Neural cell (in vitro differentiated cells): ENCODE results near the gene CYP46A1. TPM values are rescaled to one million over a fixed set of nuclear protein-coding genes. Genes with fewer than 3 reads are reported as not detected.

ENCODE experiments used
- H2AFZ ChIP-seq: fragments of 200-600, 300-800 bp; sonication (generic), shearing (Covaris generic); 2 replicates; pipeline ENCODE4 v1.6.0; 2014; ENCODE audit warnings: low read depth, mild to moderate bottlenecking, antibody characterized with exemption, low read length, moderate library complexity
- H3F3A ChIP-seq: fragments of 200-600 bp; shearing (Covaris generic); 2 replicates; pipeline ENCODE4 v1.6.1; 2016; ENCODE audit warnings: mild to moderate bottlenecking, moderate library complexity, mixed read lengths, antibody characterized with exemption, low read length; ENCODE audit not compliant: insufficient read depth, poor library complexity, severe bottlenecking
- H3K27ac ChIP-seq: fragments of 200-600, 300-800 bp; sonication (generic), shearing (Covaris generic); 2 replicates; pipeline ENCODE4 v1.5.1; 2014; ENCODE audit warnings: mild to moderate bottlenecking, low read length, moderate library complexity
- H3K27me3 ChIP-seq: fragments of 300-800, 200-600 bp; sonication (generic), shearing (Covaris generic); 2 replicates; pipeline ENCODE4 v1.6.0; 2014; ENCODE audit warnings: mild to moderate bottlenecking, low read depth, low read length, moderate library complexity; ENCODE audit not compliant: insufficient read depth
- H3K36me3 ChIP-seq: fragments of 300-800, 200-600 bp; sonication (generic), shearing (Covaris generic); 2 replicates; pipeline ENCODE4 v1.5.1; 2014; ENCODE audit warnings: mild to moderate bottlenecking, antibody characterized with exemption, low read length, moderate library complexity; ENCODE audit not compliant: insufficient read depth
- H3K4me2 ChIP-seq: fragments of 300-800, 200-600 bp; sonication (generic), shearing (Covaris generic); 2 replicates; pipeline ENCODE4 v1.6.0; 2014; ENCODE audit warnings: mild to moderate bottlenecking, low read length
- H3K4me3 ChIP-seq: fragments of 300-800, 200-600 bp; sonication (generic), shearing (Covaris generic); 2 replicates; pipeline ENCODE4 v1.5.1; 2014; ENCODE audit warnings: mild to moderate bottlenecking, low read length, moderate library complexity
- H3K79me2 ChIP-seq: fragments of 200-600 bp; shearing (Covaris generic); replicated peaks from 2 replicates; pipeline ENCODE4 v1.6.0; 2014; ENCODE audit warnings: mild to moderate bottlenecking, low read length, moderate library complexity; ENCODE audit not compliant: insufficient read depth
- H3K9ac ChIP-seq: fragments of 300-800, 200-600 bp; sonication (generic), shearing (Covaris generic); 2 replicates; pipeline ENCODE4 v1.6.1; 2016; ENCODE audit warnings: mild to moderate bottlenecking, low read length, mixed read lengths
- H3K9me2 ChIP-seq: fragments of 200-600 bp; shearing (Covaris generic); 2 replicates; pipeline ENCODE4 v1.6.1; 2016; ENCODE audit warnings: mild to moderate bottlenecking, low read length, mixed read lengths; ENCODE audit not compliant: insufficient read depth
- H3K9me3 ChIP-seq: fragments of 200-600, 300-800 bp; sonication (generic), shearing (Covaris generic); 2 replicates; pipeline ENCODE4 v1.6.1; 2016; ENCODE audit warnings: mild to moderate bottlenecking, mixed run types, low read length, moderate library complexity, mixed read lengths
- H4K20me1 ChIP-seq: fragments of 200-600 bp; shearing (Covaris generic); 2 replicates; pipeline ENCODE4 v1.6.1; 2016; ENCODE audit warnings: mild to moderate bottlenecking, mixed run types; ENCODE audit not compliant: insufficient read depth
- CTCF ChIP-seq: fragments of 450-650 bp; IDR thresholded peaks from 2 replicates; pipeline ENCODE4 v1.5.1; 2014; ENCODE audit warnings: antibody characterized with exemption, mild to moderate bottlenecking, moderate library complexity; ENCODE audit not compliant: poor library complexity, severe bottlenecking
- EP300 ChIP-seq: fragments of 450-650 bp; conservative IDR thresholded peaks from 2 replicates; pipeline ENCODE4 v1.6.1; 2014; ENCODE audit warnings: antibody characterized with exemption, mild to moderate bottlenecking, moderate library complexity; ENCODE audit not compliant: poor library complexity, severe bottlenecking
- EZH2 ChIP-seq: fragments of 200-600, 300-800 bp; shearing (Covaris generic), sonication (generic); IDR thresholded peaks from 2 replicates; pipeline ENCODE4 v1.6.1; 2014; ENCODE audit warnings: antibody characterized with exemption, low read length, borderline replicate concordance, mild to moderate bottlenecking; ENCODE audit not compliant: insufficient read depth, poor library complexity, severe bottlenecking
- MXI1 ChIP-seq: fragments of 450-650 bp; conservative IDR thresholded peaks from 2 replicates; pipeline ENCODE4 v1.6.1; 2014; ENCODE audit warnings: antibody characterized with exemption, mild to moderate bottlenecking; ENCODE audit not compliant: poor library complexity, severe bottlenecking
- POLR2AphosphoS5 ChIP-seq: IDR thresholded peaks from 2 replicates; pipeline ENCODE4 v1.6.1; 2012
- RAD21 ChIP-seq: fragments of 450-650 bp; conservative IDR thresholded peaks from 2 replicates; pipeline ENCODE4 v1.6.1; 2014; ENCODE audit warnings: antibody characterized with exemption, mild to moderate bottlenecking, moderate library complexity
- REST ChIP-seq: IDR thresholded peaks from 2 replicates; pipeline ENCODE4 v1.6.1; 2012; ENCODE audit warnings: borderline replicate concordance
- SMC3 ChIP-seq: fragments of 450-650 bp; conservative IDR thresholded peaks from 2 replicates; pipeline ENCODE4 v1.6.1; 2014; ENCODE audit warnings: antibody characterized with exemption, mild to moderate bottlenecking, moderate library complexity; ENCODE audit not compliant: poor library complexity
- TAF1 ChIP-seq: IDR thresholded peaks from 2 replicates; pipeline ENCODE4 v1.6.1; 2012; ENCODE audit warnings: low read depth
- polyA plus RNA-seq: library from polyadenylated mRNA; depleted of rRNA; stranded (reverse); fragments of >200 nt; gene quantifications from 2 replicates; pipeline ENCODE4 v1.2.3, GENCODE V29; 2014

Gene CYP46A1
- polyA plus RNA-seq, 1 donor from 2014 or later, result 5.4 TPM

GRCh38 chr14:99644035-99644587 lies 40.0 kb upstream of the CYP46A1 start:
- Histone ChIP-seq H3K9me2 (no peaks in the 10 kb centered on the region), H4K20me1 (no peaks in the 10 kb centered on the region), H3K36me3 (no peaks in the 10 kb centered on the region), H3K27ac (no peak overlapping the region), H3K79me2 (no peaks in the 10 kb centered on the region), H3K4me2 (no peak overlapping the region), H3F3A (no peaks in the 10 kb centered on the region), H3K27me3 (peaks cover 15% of the 10 kb centered on the region), H2AFZ (no peak overlapping the region), H3K9ac (no peak overlapping the region), H3K9me3 (no peaks in the 10 kb centered on the region), H3K4me3 (no peak overlapping the region)
- TF ChIP-seq SMC3 (no peak), POLR2AphosphoS5 (no peak), REST (no peak), CTCF (no peak), EZH2 (no peak), EP300 (no peak), TAF1 (no peak), RAD21 (no peak), MXI1 (no peak)

- H3K79me2 ChIP-seq, result no peaks in the 10 kb centered on the region
- H3K27me3 ChIP-seq, result peaks cover 15% of the 10 kb centered on the region
- H2AFZ ChIP-seq, result no peak within 1 kb of the TSS
- H3K4me2 ChIP-seq, result no peak within 1 kb of the TSS
- H3K9ac ChIP-seq, result no peak within 1 kb of the TSS
- H3K4me3 ChIP-seq, result no peak within 1 kb of the TSS
- TF ChIP-seq POLR2AphosphoS5 (no peak), MXI1 (no peak), CTCF (no peak), RAD21 (no peak), SMC3 (no peak), EP300 (no peak), EZH2 (no peak), REST (no peak), TAF1 (no peak)
- no peaks in the 10 kb centered on the region for H3K36me3 ChIP-seq
- no peaks in the 10 kb centered on the region for H3K9me2 ChIP-seq
- H3K9me3 ChIP-seq, result no peaks in the 10 kb centered on the region
- no peaks in the 10 kb centered on the region for H4K20me1 ChIP-seq
- H3K27ac ChIP-seq, result no peak within 1 kb of the TSS
- H3F3A ChIP-seq, result no peaks in the 10 kb centered on the region
Observed at GRCh38 chr14:99644723-99645544, 39.2 kb upstream of the CYP46A1 start, which contains the start of gene HHIPL1. Gene HHIPL1, plus strand, starts transcription at chr14:99645129. Its CDS starts 79 bp downstream, at chr14:99645208.
